ENCODE data around the gene CDK2AP2. TPM values are rescaled to one million over a fixed set of nuclear protein-coding genes. Genes with fewer than 3 reads are reported as not detected.

The CDK2AP2 gene
- total RNA-seq, 3 donors from 2014 or later: 32.1 to 35.4 (median 32.8) TPM

- intact Hi-C loops (cut with DNase I; ENCODE audit: low total_unique reads): no loop called here
- no peak for DNase-seq (ENCODE audit: low spot score in 2 of 2)
- Histone ChIP-seq H3K27me3 (no peaks in the 10 kb centered on the region), H3K27ac (no peak overlapping the region), H3K9me3 (no peaks in the 10 kb centered on the region), H3K36me3 (no peaks in the 10 kb centered on the region), H3K4me3 (no peak overlapping the region), H3K4me1 (no peaks in the 10 kb centered on the region)
- TF ChIP-seq POLR2A (IDR thresholded peaks at IDR 0.05): no peak
- no peak for TF ChIP-seq POLR2AphosphoS5 (IDR thresholded peaks at IDR 0.05)
- TF ChIP-seq, protein P1, sequence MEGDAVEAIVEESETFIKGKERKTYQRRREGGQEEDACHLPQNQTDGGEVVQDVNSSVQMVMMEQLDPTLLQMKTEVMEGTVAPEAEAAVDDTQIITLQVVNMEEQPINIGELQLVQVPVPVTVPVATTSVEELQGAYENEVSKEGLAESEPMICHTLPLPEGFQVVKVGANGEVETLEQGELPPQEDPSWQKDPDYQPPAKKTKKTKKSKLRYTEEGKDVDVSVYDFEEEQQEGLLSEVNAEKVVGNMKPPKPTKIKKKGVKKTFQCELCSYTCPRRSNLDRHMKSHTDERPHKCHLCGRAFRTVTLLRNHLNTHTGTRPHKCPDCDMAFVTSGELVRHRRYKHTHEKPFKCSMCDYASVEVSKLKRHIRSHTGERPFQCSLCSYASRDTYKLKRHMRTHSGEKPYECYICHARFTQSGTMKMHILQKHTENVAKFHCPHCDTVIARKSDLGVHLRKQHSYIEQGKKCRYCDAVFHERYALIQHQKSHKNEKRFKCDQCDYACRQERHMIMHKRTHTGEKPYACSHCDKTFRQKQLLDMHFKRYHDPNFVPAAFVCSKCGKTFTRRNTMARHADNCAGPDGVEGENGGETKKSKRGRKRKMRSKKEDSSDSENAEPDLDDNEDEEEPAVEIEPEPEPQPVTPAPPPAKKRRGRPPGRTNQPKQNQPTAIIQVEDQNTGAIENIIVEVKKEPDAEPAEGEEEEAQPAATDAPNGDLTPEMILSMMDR (IDR thresholded peaks at IDR 0.05): no peak
Observed at GRCh38 chr11:67494371-67495233, 13.4 kb downstream of the CDK2AP2 start.

DNA sequence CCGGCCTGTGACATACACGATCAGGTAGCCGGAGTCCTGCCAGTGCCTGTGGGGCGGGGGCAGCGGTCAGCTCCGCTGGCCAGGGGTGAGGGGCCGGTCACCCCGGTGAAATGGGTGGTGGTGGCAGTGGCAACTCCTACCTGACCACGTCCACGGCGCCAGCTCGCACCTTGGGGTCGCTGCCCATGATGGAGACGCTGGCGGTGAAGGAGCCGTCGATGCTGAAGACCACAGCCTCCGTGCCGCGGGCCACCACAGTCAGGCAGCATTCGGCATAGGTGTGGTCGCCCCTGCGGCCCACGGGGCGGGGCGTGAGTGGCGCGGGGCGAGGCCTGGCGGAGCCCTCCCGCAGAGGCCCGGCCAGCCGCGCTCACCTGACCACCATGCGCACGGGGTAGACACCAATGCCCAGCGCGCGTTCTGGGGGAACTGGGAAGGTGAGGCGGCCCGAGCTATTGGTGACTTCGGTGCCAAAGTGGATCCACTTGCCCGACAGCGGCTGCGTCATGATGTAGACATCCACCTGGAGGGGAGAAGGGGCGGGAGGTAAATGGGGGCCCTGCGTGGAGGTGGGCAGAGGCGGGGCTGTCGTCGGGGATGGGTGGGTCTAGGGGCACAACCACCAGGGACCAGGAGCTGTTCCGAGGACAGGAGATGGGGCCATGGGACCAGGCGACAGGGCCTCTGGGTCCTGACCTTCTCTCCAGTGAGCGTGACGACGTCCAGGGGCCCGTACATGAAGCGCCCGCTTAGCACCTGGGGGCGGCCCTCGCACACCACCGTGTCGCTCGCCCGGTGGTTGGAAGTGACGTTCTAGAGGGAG lies 14.2 kb downstream of the CDK2AP2 start:
- Histone ChIP-seq H3K4me1 (no peaks in the 10 kb centered on the region), H3K27me3 (no peaks in the 10 kb centered on the region), H3K9me3 (no peaks in the 10 kb centered on the region), H3K27ac (no peak overlapping the region), H3K4me3 (no peak overlapping the region), H3K36me3 (no peaks in the 10 kb centered on the region)
- intact Hi-C loops (cut with DNase I; ENCODE audit: low total_unique reads): no loop called here
- TF ChIP-seq, protein P1 (IDR thresholded peaks at IDR 0.05): no peak
- TF ChIP-seq POLR2AphosphoS5 (IDR thresholded peaks at IDR 0.05) (no peak), POLR2A (IDR thresholded peaks at IDR 0.05) (no peak)
- DNase-seq (ENCODE audit: low spot score in 2 of 2): no peak

DNA sequence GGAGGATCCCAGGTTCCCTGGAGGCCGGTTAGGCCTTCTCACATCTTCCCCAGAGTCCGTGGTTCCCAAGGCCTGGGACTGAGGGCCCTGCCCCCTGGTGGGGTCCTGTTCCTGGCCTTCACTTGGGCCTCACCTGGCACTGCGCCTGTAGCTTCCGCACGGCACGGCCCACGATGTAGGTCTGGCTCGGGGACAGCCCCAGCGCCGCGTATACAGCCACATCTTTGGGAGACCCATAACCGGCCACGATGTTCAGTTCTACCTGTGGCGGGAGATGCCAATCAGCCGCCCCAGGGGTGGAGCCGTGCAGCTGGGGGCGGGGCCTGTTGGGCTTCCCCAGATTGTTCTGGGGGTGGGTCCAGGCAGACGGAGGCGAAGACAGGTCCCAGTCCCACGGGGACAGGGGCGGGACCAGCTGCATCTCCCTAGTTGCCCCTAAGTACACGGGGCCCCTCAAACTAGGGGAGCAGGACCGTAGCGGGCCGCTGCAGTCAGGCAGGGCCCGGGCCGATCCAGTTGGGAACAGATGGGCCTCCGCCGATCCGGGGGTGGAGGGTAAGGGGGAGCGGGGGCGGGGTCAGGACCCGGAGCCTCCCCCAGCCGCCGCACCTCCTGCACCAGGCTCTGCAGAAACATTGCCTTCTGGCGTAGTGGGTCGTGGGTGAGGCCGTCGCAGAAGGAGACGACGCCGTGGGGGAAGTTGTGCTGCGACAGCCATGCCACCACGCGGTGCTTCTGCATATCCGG lies 15.0 kb downstream of the CDK2AP2 start:
- DNase-seq (ENCODE audit: low spot score in 2 of 2): no peak
- H3K36me3 ChIP-seq: no peaks in the 10 kb centered on the region
- no peak overlapping the region for H3K27ac ChIP-seq
- H3K4me1 ChIP-seq: no peaks in the 10 kb centered on the region
- no peaks in the 10 kb centered on the region for H3K9me3 ChIP-seq
- no peaks in the 10 kb centered on the region for H3K27me3 ChIP-seq
- no peak overlapping the region for H3K4me3 ChIP-seq
- intact Hi-C loops (cut with DNase I; ENCODE audit: low total_unique reads): no loop called here
- no peak for TF ChIP-seq POLR2A (IDR thresholded peaks at IDR 0.05)
- no peak for TF ChIP-seq POLR2AphosphoS5 (IDR thresholded peaks at IDR 0.05)
- TF ChIP-seq, protein P1 (IDR thresholded peaks at IDR 0.05): no peak

DNA sequence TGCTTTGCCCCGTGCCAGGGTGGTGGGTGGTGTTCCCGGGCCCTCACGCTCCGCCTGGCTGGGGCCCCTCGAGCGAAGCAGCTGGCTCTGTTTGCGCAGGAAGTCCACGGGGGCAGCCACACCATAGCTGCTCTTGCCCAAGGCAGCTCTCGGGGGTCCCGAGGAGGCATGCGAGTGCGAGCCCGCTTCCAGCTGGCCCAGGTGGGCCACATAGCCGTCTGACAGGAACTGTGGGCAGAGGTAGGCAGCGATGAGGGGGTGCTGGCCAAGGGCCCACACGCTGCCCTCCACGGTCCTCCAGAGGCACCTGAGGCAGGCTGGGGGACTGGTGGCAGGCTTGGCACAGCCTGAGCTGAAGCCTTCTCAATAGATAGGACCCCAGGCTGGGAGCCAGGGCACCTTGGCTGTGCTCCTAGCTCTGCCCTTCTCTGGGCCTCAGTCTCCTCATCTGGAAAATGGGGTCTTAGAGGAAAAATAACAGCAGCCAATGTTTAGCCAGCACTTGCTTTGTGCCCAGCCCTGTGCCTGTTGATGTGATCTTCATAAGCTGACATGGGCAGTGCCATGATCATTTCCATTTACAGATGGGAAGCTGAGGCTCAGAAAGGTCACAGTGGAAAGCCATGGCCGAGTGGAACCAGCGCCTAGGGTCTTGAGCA lies 15.8 kb downstream of the CDK2AP2 start:
- Histone ChIP-seq H3K36me3 (no peaks in the 10 kb centered on the region), H3K4me3 (no peak overlapping the region), H3K27me3 (no peaks in the 10 kb centered on the region), H3K9me3 (no peaks in the 10 kb centered on the region), H3K4me1 (no peaks in the 10 kb centered on the region), H3K27ac (peak overlapping the region; percentile 48 to 60)
- TF ChIP-seq, protein P1 (IDR thresholded peaks at IDR 0.05): no peak
- no peak for TF ChIP-seq POLR2A (IDR thresholded peaks at IDR 0.05)
- no peak for TF ChIP-seq POLR2AphosphoS5 (IDR thresholded peaks at IDR 0.05)
- DNase-seq (ENCODE audit: low spot score in 2 of 2): no peak
- intact Hi-C loops (cut with DNase I; ENCODE audit: low total_unique reads): no loop called here

Data from breast epithelium (tissue), 4 donors.